ENCODE measurements around the gene KIF20A. TPM values are rescaled to one million over a fixed set of nuclear protein-coding genes. Genes with fewer than 3 reads are reported as not detected.

Gene KIF20A
- total RNA-seq, 1 experiment from 2014 or later, result 67.1 TPM

- H3K27me3 ChIP-seq (ENCODE audit: insufficient read depth, low read length), result no peaks in the 10 kb centered on the region
- no peak overlapping the region for H3K27ac ChIP-seq (ENCODE audit: insufficient read length, low read depth, low read length)
- H2BK120ac ChIP-seq (ENCODE audit: low read depth, low read length, poor library complexity, severe bottlenecking), result no peak overlapping the region
- H2AFZ ChIP-seq (ENCODE audit: low read length), result no peak overlapping the region
- H3T11ph ChIP-seq (ENCODE audit: low read length), result no peak overlapping the region
- no peaks in the 10 kb centered on the region for H3K23me2 ChIP-seq (ENCODE audit: insufficient read length, low read depth, low read length, poor library complexity, severe bottlenecking)
- no peaks in the 10 kb centered on the region for H3K9me3 ChIP-seq (ENCODE audit: control insufficient read depth, low read depth, low read length)
- H3K56ac ChIP-seq (ENCODE audit: insufficient read length, low read depth, low read length), result no peak overlapping the region
- no peak overlapping the region for H3K4me2 ChIP-seq (ENCODE audit: insufficient read depth, insufficient read length, low read length)
- H2BK20ac ChIP-seq (ENCODE audit: low read depth, low read length, poor library complexity, severe bottlenecking), result no peak overlapping the region
- H3K9me3 Mint-ChIP-seq, result no peaks in the 10 kb centered on the region
- no peaks in the 10 kb centered on the region for H3K4me1 ChIP-seq (ENCODE audit: insufficient read depth, low read length)
- H2BK5ac ChIP-seq (ENCODE audit: insufficient read length, low read length), result no peak overlapping the region
- no peak for TF ChIP-seq CTCF (conservative IDR thresholded peaks at IDR 0.05)
- no peak overlapping the region for H3K9ac ChIP-seq (ENCODE audit: extremely low read depth, insufficient read length, low read length)
- peaks cover 42 to 96% (median 90%) of the 10 kb centered on the region in 3 experiments for H3K36me3 Mint-ChIP-seq (ENCODE audit: insufficient read depth in 1 of 3, low read depth in 3 of 3)
- H3K27ac Mint-ChIP-seq, result no peak overlapping the region
- no peak overlapping the region for H3K14ac ChIP-seq (ENCODE audit: insufficient read depth, low read length)
- H3K18ac ChIP-seq (ENCODE audit: insufficient read length, low read depth, low read length), result no peak overlapping the region
- H2BK15ac ChIP-seq (ENCODE audit: low read depth, low read length), result no peak overlapping the region
- H4K8ac ChIP-seq (replicated peaks; ENCODE audit: insufficient read length, low read depth, low read length), result no peak overlapping the region
- H3K79me2 ChIP-seq (ENCODE audit: insufficient read depth, low read length), result no peaks in the 10 kb centered on the region
- H3K4ac ChIP-seq (ENCODE audit: low read depth, low read length), result no peak overlapping the region
- H3K23ac ChIP-seq (ENCODE audit: insufficient read length, low read depth, low read length), result no peak overlapping the region
- no peaks in the 10 kb centered on the region for H3K4me1 Mint-ChIP-seq
- no peak overlapping the region for H3K4me3 Mint-ChIP-seq
- H4K5ac ChIP-seq (ENCODE audit: insufficient read length, low read depth, low read length), result no peak overlapping the region
- H3K27me3 Mint-ChIP-seq (ENCODE audit: low read depth), result no peaks in the 10 kb centered on the region
- H2BK12ac ChIP-seq (ENCODE audit: insufficient read length, low read depth, low read length), result no peak overlapping the region
- H2AK5ac ChIP-seq (ENCODE audit: insufficient read length, low read length), result no peak overlapping the region
- H4K20me1 ChIP-seq (ENCODE audit: control insufficient read depth, insufficient read depth, insufficient read length), result no peaks in the 10 kb centered on the region
- DNase-seq, result no peak
- no peaks in the 10 kb centered on the region for H3K79me1 ChIP-seq (ENCODE audit: insufficient read depth, low read depth, low read length, poor library complexity, severe bottlenecking)
- no peak overlapping the region for H4K91ac ChIP-seq (ENCODE audit: insufficient read length, low read depth, low read length)
Observed at GRCh38 chr5:138170299-138170698, 8.6 kb upstream of the KIF20A start.

Data from H9 (cell line).